HG02678 (cell line): Measurements from ENCODE around the gene GABRD.

Experiments used
- ATAC-seq: cut with Tn5 transposase; IDR thresholded peaks from one replicate; pipeline ENCODE4 v1.9.1; 2021; ENCODE audit warnings: mild to moderate bottlenecking, moderate library complexity; ENCODE audit not compliant: unreplicated experiment

Gene GABRD

DNA sequence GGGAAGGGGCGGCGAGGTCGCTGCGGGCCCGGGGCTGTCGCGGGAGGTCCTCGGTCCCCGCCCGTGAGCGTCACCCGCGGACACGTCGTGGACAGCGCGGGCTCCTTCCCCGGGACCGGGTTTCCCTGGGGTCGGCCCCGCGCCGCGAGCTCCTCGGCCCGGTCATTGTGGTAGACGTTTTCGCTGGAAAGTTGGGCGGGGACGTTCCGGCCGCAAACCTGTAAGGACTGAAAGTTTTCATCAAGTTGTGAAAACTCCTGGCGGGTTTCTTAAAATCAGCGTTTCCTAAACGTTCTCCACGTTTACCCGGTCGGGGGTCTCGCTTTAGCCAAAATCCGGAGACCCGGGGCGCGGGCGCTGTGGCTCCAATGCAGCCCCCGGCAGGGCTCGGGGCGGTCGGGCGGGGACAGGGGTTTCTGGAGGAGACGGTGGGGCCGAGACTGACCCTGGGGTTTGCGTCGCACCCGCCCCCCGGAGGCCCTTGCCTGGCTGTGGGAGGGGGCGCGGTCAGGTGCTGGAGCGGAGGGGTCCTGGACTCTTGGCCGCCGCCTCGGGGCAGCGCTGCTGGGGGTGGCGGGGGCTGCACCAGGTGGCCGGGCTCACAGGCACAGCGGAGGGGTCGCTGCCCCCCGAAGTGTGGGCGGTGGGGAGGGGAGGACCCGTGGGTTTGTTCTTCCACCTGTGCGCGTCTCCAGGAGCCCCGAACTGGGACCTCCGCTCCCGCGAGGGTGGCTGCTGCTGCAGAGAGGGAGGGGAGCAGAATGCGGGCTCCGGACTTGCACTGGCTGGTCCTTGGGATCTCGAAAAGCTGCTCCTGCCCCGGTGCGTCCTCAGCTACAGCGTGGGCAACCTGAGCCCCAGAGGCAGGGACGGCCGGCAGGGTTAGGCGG, 31.9 kb downstream of the GABRD start:
- ATAC-seq = no peak

DNA sequence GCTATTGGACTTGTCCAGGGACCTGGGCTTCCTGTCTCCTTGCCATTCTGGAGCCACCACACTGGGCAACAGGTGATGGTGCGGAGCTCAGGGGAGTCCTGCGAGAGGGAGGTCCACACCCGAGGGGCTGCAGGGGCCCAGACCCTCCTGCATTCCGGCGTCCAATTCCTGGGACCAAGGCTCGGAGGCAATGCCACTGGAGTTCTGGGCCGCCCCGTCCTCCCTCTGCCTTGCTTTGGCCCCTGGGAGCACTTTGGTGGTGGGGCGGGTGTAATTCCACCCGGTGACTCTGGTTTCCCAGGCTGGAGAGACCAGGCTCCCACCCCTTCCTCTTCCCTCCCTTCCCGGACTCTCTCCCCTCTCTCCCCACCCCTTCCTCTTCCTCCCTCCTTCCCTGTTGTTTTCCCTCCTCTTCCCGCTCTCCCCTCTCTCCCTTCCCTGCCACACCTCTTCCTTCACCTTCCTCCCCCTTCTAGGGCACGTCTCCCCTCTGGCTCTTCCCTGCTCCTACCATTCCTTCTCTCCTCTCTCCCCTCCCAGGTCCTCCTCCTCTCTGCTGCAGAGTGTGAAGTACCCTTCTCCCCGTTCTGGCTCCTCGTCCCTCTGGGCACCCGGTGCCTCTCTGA, 33.0 kb downstream of the GABRD start:
- no peak for ATAC-seq

DNA sequence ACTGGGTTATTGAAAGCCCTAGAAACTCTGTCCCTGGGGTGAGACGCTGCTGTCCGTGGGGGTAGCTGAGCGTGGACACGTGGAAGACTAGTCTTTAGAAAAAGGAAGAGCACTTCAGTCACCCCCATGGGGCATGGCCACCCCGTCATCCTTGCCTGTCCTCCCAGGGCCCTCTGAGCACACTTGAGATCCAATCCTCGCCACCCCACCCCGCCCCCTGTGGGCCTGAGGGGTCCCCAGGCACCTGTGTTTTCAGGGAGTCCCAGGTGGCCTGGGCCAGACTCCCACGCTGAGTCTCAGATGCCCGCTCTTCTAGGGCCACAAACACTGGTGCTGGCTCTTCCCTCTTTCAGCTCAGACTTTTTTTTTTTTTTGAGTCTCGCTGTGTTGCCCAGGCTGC, 33.6 kb downstream of the GABRD start:
- no peak for ATAC-seq

DNA sequence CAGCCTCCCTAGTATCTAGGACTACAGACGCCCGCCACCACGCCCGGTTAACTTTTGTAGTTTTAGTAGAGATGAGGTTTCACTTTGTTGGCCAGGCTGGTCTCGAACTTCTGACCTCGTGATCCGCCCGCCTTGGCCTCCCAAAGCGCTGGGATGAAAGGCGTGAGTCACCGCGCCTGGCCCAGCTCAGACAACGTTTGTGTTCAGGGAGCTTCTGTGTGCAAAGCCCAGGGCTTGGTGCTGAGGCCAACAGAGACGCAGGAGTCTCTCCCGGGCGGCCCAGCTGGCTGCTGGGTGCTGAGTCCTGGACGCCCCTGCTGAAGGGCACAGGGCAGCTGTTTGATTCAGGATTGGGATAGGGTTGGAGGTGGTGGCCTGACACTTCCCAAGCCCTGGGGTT, 34.1 kb downstream of the GABRD start:
- no peak for ATAC-seq

DNA sequence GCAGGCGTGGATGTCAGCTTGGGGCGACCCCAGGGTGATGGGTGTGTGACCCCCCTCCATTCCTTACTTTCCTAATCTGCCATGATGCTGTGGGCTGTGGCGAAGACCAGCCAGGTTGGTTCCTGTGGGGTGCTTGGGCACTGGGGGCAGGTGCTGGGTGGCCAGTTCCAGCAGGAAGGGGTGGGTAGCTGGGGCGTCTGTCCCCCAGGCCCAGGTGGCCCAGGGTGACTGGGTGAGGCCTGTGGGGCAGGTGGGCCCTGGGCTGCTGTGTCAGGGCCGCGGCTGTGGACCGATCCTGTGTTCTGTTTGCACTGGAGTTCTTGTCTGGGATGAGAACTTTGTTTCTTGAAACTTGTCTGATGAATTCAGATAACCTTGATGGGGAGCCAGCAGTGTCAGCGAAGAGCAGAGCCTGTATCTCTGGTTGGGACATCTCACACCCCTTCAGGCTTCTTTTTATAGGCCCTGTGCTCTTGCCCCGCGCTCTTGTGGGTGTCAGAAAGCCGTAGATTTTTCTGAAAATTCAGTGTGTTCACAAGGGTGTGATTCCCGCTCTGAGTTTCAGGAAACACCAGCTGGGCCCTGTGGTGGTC, 34.7 kb downstream of the GABRD start:
- no peak for ATAC-seq

DNA sequence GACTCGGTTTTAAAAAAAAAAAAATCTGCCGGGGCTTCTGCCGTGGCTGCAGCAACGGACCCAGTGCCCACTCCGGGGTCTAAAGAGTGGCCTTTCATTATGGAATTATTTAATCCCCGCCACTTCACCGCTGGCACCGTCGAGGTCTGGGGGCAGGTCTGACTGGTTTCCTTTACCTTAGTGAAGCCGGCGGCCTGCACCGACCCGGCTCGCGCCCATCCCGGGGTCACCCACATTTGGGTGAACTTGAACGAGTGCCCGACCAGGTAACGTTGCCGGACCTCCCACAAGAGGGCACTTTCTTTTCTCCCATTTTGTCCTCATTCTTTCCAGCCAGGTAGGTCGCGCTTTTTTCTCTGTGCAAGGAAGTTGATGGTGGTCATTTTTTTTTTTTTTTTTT, 35.4 kb downstream of the GABRD start:
- ATAC-seq = no peak

DNA sequence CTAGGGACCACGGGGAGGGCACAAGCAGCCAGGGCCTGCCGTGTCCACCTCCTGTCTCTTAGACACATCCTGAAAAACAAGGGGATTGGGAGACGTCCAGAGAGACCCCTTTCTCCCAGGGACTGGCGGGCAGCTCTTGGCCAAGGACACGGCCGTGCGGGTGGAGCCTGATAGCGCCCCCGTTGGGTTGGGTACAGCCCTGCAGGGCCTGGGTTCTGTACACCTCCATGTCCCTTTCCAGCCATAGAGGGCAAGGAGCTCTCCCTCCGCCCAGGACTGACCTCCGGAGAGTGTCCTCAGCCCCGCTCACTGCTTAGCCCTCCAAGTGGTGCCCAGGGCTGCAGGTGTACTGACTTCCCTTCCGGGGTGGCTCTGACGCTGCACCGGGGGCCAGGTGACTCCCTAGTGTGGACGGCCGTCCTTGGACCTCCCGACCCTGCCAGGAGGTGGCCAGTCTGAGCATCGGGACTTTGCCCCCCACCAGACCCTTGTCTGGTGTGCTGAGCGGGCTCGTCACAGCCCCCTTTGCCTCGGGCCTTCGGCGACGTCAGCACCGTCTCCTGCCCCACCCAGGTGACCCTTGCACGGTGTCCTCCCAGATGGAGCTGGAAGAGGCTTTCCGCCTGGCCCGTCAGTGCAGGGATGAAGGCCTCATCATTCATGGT, 36.9 kb downstream of the GABRD start:
- ATAC-seq = no peak

DNA sequence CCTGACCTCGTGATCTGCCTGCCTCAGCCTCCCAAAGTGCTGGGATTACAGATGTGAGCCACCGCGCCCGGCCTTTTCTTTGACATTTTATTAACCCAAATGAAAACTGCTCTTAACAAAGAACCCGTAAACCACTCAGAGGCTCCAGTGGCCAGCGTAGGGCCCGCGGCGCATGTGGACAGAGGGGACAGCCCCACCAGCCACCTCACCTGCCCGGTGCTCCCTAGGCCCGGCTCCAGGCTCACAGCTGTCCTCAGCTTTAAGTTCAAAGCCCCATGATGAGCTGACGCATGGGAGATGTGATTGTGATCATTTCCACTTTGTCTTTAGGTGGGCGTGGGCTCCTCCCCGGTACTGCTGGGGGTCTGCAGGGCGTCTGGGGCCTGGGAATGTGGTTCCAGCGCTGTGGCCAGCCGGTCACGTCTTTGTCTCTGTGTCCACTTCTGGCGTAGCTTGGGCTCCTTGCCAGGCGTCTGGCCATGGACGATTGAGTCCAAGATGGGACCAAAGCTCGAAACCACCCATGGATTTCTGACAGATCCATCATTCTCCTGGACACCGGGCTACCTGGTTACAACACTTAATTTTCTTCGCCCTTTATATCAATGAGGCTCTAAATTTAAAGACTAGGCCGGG, 37.9 kb downstream of the GABRD start:
- ATAC-seq = no peak

DNA sequence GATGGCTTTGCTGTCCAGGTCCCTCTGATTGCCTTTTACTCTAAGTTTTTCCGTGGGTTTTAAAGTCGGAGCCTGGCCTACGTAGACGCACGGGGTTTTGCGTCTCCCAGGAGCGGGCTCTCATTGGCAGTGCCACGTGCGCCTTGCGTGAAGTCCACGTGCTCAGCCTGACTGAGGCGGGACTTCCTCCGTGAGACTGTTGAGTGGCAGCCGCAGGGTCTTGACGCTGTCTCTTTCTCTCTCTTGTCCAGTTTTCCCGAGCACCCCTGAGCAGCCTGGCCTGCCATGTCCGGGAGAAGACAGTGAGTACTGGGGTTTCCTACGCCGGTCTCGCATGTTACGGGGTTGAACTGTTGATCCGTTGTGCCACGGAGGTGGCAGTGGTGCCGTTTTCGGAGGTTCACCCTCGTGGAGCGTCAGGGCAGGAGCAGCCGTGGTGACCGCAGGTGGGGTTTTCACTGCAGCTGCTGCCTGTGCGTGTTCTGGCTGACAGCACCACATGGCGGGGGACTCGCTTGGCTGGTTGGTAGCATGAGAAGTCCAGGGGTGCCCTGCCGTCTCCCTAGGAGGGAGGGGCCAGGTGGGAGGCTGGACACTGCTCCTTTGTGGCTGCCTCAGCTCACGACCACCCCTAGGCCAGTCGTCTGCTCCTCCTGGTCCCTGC, 40.3 kb downstream of the GABRD start:
- ATAC-seq = no peak

DNA sequence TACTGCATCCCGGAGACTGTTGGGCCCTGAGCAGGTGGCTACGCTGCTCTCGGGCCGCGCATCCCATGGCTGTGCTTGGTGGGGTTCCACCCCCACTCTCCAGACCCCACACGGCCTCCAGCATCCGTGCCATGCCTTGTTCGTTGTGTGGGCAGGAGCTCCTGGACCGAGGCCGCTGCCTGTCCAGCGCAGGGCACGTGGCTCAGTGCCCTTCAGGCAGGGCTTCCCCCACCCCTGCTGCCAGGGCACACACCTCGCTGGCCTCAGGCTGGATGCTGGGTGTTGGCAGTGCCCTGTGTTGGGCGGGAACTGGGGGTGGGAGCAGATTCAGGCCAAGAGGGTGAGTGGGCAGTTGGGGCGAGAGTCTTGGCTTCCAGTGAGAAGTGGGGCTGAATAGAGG, 40.9 kb downstream of the GABRD start:
- no peak for ATAC-seq

DNA sequence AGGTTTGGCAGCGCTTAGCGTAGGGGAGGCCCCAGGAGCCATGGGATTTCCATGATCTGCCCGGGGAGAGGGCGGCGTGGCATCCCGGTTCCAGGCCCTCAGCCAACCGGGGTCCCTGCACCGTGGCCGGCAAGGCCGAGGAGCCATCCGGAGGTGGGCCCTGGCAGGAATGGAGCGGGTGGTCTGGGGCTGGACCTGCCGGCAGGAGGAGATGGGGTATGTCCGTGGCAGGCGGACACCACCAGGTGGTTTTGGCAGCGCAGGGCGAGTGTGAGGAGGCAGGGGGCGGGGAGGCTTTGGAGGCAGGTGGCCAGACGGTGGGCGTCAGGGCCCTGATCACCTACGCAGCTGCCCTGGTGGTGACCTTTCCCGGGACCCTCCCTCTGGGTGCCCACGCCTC, 41.4 kb downstream of the GABRD start:
- ATAC-seq = no peak

DNA sequence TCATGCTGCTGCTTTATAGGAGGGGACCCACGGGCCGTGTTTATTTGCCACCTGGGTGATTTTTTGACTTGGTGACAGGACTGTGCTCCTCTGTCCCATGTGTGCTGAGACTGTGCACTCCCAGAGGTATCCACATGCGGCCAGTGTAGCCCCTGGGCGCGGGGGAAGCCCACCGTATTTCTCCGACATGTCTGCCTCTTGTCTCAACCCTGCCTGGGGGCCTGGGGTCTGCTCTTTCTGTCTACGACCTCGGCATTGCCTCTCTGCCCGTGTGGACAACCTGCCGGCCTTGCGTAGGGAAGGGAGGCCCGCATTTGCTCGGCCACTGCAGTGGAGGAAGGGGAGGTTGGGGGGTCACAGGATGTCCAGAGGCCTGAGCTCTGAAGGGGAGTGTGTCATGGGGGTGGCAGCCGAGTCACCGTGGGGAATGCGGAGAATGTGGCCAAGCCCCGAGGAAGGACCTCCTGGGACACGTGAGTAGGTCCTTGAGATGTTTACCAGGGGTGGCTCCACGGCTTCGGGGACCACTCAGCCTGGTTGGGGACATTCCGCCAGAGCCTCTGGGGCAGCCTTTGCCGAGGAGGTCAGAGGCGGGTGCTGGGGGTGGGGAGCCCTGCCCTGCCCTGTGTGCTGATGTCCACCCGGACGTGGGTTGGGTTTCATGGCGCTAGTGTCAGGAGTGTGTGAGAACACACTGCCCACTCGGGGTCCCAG, 42.1 kb downstream of the GABRD start:
- ATAC-seq = no peak

DNA sequence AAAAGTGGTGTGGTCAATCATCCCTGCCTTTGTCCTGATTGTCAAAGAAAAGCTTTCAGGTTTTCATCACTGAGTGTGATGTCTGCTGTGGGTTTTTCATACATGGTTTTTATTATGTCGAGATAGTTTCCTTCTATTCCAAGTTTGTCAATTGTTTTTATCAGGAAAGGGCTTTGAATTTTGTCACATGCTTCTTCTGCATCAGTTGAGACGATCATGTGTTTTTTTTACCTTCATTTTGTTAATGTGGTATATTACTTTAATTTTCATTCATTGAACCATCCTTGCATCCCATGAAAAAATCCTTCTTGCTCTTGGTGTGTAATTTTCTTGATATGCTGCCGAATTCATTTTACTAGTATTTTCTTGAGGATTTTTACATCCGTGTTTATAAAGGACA, 46.6 kb downstream of the GABRD start:
- no peak for ATAC-seq

DNA sequence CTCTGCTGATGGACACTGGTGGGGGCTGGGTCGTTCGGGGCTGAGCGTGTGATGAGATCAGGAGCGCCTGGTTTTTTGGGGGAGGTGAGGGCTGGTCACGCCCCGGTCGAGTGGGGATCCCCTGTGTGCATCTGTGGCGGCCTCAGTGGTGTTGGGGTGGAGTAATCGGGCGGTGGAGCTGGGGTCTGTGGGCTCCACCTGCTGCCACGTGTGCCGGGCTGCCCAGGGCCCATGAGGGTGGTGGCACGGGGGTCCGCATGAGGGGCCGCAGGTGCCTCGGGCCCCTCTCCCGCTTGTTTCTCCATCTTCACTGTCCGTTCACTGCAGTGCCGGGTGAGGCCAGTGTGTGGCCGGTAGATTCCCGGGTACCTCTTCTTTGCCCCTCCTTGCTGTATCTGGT, 48.2 kb downstream of the GABRD start:
- ATAC-seq = no peak

DNA sequence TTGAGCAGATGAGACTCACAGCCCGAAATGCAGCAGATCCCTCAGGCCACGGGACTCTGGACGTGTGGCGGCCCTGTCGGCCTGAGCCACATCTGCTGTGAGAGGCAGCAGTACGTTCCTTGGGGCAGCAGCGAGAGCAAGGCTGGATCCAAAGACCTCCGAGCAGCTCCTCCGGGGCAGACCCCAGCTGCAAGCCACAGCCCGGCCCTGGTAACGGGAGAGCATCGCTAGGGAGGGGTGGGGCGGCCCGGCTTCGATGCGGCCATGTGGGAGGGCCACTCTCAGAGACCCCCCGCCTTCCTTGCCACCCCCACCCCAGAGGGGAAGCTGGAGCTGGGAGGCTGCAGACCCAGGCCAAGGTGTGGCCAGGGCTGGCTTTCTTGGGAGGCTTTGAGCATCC, 48.8 kb downstream of the GABRD start:
- ATAC-seq = no peak

DNA sequence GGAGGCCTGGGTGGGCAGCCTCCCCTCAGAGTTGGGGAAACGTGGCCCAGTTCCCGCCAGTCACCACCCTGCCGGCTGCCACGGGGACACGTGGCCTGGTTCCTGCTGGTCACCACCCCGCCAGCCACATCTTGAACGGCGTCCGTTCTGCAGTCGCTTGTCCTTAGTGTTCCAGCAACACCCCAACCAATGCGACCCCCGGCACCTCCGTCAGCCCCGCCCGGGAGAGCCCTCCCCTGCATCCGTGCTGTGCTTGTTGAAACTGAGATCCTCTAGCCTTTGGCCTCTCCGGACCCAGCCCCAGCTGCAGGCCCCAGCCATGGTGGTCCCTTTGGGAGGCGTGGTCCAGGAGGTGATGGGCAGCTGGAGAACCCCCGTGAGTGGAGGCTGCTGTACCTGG, 49.8 kb downstream of the GABRD start:
- ATAC-seq = no peak

DNA sequence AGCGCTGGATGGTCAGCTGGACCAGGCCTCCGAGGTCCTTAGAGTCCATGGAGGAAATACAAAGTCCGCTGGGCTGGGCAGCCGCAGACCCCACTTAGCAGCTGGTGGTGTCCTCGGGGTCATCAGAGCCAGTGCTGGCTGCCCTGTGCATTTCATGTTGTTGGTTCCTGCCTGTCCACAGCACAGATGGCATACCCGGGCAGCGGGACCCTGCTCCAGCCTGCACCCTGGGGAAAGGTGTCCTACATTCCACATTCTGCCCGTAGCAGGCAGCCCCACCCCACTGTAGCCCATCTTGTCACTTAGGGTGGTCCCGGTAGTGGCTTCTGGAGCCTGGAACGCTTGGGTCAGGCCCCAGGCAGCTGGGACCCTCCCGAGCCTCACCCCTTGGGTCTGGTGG, 50.9 kb downstream of the GABRD start:
- no peak for ATAC-seq

DNA sequence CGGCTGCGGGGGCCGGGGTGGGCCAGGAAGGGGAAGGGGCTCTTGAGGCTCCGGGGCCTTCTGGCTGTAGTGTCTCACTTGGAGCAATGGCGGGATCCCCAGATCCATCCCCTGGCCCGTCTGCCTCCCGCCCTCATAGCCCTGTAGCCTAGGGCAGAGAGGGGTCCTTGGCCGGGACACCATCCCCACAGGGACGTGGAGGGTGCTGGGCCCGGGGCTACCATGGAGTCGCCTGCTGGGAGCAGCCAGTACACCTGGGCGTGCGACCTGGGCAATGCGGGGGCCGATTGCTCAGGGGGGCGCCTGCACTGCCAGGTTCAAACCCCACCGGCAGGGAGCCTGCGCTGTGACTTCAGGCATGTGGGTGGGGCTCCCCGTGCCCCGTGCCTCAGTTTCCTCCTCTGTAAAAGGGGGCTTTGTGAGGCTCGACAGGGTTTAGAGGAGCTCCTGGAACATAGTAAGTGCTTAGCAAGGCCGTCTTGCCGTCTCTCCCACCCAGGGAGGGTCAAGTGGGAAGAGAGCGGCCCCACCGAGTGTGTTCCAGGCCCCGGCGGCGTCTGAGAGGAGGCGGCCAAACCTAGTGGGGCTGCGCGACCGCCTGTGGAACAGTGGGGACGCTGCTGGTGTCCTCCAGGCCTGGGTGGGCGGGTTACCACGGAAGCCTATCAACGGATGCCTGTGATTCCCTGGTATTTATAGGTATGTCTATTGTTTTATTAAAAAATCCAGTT, 51.8 kb downstream of the GABRD start:
- no peak for ATAC-seq

DNA sequence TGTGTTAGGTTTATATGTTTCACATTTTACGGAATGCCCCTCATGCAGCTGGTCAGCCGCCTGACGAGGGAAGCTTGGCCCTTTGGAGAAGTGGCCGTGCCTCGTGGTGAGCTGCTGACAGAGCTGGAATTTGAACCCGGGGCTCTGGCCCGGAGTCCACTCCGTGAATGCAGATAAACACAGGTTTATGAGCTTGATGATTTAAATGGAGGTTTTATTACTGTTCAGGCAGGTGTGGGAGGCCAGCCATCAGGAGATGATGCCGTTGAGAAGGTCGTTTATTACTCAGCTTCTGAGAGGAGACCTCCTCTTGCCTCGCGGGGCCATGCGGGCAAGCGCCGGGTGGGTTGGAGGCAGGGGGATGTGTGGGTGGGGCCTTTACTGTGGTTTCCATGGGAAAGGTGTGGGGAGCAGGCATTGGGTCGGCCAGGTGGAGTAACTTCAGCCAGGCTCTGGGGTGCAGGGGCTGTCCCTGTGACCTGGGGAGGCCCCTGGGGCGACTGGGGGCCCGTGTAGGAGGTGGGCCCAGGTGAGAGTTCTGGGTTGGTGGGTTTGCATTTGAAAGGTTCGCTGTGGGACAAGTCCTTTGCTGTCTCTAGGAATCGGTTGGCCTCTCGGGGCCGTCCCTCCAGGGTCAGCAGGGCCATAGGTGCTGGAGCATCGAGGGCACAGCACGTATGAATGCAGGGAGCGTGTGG, 53.1 kb downstream of the GABRD start:
- no peak for ATAC-seq
